ENCODE results near the gene PRDX2.

Gene PRDX2

GRCh38 chr19:12787458-12787857 lies 14.1 kb downstream of the PRDX2 start:
- TF ChIP-seq SIN3A (IDR thresholded peaks at IDR 0.05; ENCODE audit: borderline replicate concordance, insufficient read depth, low read length) (no peak), TAF1 (IDR thresholded peaks at IDR 0.05; ENCODE audit: borderline replicate concordance, insufficient read depth, low read length) (no peak), REST (IDR thresholded peaks at IDR 0.05; ENCODE audit: insufficient read depth in 1 of 2, low read depth in 2 of 2, low read length in 2 of 2) (no peak), FOXP2 (optimal IDR thresholded peaks at IDR 0.05; ENCODE audit: borderline replicate concordance, extremely low read depth, extremely low read length, insufficient read depth) (no peak), POLR2AphosphoS5 (IDR thresholded peaks at IDR 0.05; ENCODE audit: low read depth, low read length) (no peak)

- TF ChIP-seq POLR2AphosphoS5 (IDR thresholded peaks at IDR 0.05; ENCODE audit: low read depth, low read length) (no peak), FOXP2 (optimal IDR thresholded peaks at IDR 0.05; ENCODE audit: borderline replicate concordance, extremely low read depth, extremely low read length, insufficient read depth) (no peak), TAF1 (IDR thresholded peaks at IDR 0.05; ENCODE audit: borderline replicate concordance, insufficient read depth, low read length) (no peak), REST (IDR thresholded peaks at IDR 0.05; ENCODE audit: insufficient read depth in 1 of 2, low read depth in 2 of 2, low read length in 2 of 2) (no peak), SIN3A (IDR thresholded peaks at IDR 0.05; ENCODE audit: borderline replicate concordance, insufficient read depth, low read length) (no peak)
Measured at GRCh38 chr19:12786952-12787351, 14.6 kb downstream of the PRDX2 start.

GRCh38 chr19:12786141-12786870 lies 15.3 kb downstream of the PRDX2 start:
- no peak for TF ChIP-seq POLR2AphosphoS5 (IDR thresholded peaks at IDR 0.05; ENCODE audit: low read depth, low read length)
- TF ChIP-seq REST (IDR thresholded peaks at IDR 0.05; ENCODE audit: insufficient read depth in 1 of 2, low read depth in 2 of 2, low read length in 2 of 2) = no peak
- TF ChIP-seq SIN3A (IDR thresholded peaks at IDR 0.05; ENCODE audit: borderline replicate concordance, insufficient read depth, low read length) = no peak
- TF ChIP-seq FOXP2 (optimal IDR thresholded peaks at IDR 0.05; ENCODE audit: borderline replicate concordance, extremely low read depth, extremely low read length, insufficient read depth) = no peak
- TF ChIP-seq TAF1 (IDR thresholded peaks at IDR 0.05; ENCODE audit: borderline replicate concordance, insufficient read depth, low read length) = no peak

- no peak for TF ChIP-seq FOXP2 (optimal IDR thresholded peaks at IDR 0.05; ENCODE audit: borderline replicate concordance, extremely low read depth, extremely low read length, insufficient read depth)
- no peak for TF ChIP-seq SIN3A (IDR thresholded peaks at IDR 0.05; ENCODE audit: borderline replicate concordance, insufficient read depth, low read length)
- no peak for TF ChIP-seq REST (IDR thresholded peaks at IDR 0.05; ENCODE audit: insufficient read depth in 1 of 2, low read depth in 2 of 2, low read length in 2 of 2)
- TF ChIP-seq POLR2AphosphoS5 (IDR thresholded peaks at IDR 0.05; ENCODE audit: low read depth, low read length) = no peak
- no peak for TF ChIP-seq TAF1 (IDR thresholded peaks at IDR 0.05; ENCODE audit: borderline replicate concordance, insufficient read depth, low read length)
Measured at GRCh38 chr19:12785431-12786031, 16.1 kb downstream of the PRDX2 start.

Data from PFSK-1 (cell line).